ENCODE measurements around the gene TULP3.
"Not testable (repeated sequence)": the region's sequence is repeated elsewhere in the genome, so short reads cannot be mapped to it uniquely, and the experiment has no call there.

Gene TULP3, protein sequence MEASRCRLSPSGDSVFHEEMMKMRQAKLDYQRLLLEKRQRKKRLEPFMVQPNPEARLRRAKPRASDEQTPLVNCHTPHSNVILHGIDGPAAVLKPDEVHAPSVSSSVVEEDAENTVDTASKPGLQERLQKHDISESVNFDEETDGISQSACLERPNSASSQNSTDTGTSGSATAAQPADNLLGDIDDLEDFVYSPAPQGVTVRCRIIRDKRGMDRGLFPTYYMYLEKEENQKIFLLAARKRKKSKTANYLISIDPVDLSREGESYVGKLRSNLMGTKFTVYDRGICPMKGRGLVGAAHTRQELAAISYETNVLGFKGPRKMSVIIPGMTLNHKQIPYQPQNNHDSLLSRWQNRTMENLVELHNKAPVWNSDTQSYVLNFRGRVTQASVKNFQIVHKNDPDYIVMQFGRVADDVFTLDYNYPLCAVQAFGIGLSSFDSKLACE
- 4.1 to 6.4 reads per million in 2 donors for total RNA-seq

DNA sequence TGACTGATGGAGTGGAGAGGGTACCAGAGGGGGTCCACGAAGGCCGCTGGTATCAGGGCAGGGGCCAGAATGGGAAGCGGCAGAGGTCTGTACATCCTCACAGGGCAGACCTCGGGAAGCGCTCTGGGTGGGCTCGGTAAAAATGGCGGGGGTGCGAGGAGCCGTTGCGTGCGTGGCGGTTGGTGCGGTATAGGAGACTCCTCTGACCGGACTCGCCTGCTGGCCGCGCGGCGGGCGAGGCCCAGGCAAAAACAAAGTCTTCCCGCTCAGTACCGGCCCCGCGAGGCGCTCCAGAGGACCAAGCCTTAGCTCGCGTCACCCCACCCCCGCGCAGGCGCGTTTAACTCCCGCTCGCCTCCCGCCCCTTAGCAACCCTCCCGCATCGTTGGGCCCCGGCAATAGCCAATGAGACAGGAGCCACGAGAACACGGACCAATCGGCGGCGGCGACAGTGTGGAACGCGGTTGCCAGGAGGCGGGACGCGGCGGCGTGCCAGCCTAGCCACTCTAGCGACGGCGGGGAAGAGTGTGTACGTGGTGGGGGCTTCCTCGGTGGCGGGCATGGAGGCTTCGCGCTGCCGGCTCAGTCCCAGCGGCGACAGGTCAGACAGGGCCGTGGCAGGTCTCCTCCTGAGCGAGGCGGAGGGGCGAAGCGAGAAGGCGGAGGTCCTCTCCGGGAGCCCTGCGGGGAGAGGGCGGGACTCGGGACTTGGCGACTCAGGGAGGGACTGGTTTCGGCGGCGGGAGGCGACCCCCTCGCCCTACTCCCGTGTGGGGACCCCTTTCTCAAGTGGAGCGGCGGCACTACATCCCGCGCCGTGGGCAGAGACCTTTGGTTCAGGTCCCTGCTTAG, at the start of gene TULP3:
Gene TULP3 (plus strand): TSS at position 504 of the 852 bp plus-strand sequence. CDS start 57 bp downstream, at position 561.
- peak; percentile 97 to 99 (median 98) for DNase-seq

- no peak for DNase-seq
Measured at GRCh38 chr12:2841056-2841650, 49.5 kb upstream of the TULP3 start.

- no peak for DNase-seq
Measured at GRCh38 chr12:2842948-2843347, 47.7 kb upstream of the TULP3 start.

DNA sequence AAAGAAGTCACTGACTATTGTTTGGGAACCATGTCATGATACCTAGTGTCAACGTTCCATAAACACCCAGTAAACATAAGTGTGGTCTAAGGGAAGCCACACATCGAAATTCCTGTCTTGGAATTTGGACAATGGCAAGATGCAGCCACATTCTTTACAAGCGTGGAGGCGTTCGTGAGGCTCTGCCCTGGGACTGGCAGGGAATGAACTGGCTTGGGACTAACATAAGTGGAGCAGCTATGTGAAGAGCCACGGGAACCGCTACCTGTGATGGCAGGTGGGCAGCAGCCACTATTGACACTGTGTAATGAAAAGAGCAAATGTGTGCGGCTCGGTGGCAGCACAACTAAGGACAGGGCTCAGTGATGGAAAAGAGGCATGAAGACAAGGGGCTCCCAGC, 45.9 kb upstream of the TULP3 start:
- DNase-seq = no peak

DNA sequence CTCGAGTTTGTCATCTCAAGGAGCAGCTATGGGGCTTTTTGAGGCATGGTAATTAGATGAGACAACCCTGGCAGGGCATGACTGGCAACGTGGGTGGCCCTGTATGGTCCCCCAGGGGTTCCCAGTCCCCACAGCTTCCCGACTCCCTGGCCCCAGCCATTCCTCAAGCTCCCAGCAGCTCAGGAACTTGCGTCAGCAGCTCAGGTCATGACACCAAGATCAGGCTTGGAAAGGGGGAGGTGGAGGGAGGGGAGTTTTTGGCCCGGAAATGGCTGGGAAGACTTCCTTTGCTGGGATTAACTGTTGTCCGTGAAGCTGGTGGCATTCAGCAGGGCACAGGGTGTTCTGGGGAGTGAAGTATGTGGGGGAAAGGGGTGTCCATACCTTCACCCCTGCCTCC, 45.4 kb upstream of the TULP3 start:
- DNase-seq = no peak

- no peak for DNase-seq
Measured at GRCh38 chr12:2851931-2852330, 38.8 kb upstream of the TULP3 start.

- peak in 4 of 5 experiments; percentile 15 to 36 (median 20) for DNase-seq
Measured at GRCh38 chr12:2853626-2854025, 37.1 kb upstream of the TULP3 start.

GRCh38 chr12:2854669-2855453, 35.8 kb upstream of the TULP3 start:
- no peak for DNase-seq

DNA sequence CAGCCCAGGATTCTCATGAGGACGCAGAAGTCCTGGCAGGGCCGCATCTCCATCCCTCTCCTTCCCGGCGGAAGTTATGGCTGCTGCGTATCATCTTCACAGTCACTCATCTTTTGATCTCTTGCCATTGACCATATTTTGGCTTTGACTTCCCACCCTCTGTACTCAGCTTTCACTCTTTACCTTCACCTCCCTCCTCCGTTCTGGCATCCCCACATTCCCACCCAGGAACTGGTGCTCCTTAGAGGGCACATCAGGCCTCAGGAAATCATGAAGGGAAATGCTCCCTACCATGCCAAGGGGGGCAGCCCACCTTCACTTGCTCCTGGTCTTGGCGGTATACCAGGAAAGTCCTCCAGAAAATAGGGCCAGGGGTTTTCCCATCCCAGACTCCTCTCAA, 35.1 kb upstream of the TULP3 start:
- no peak for DNase-seq

- DNase-seq = no peak
Measured at GRCh38 chr12:2856051-2856450, 34.6 kb upstream of the TULP3 start.

GRCh38 chr12:2857021-2857431, 33.7 kb upstream of the TULP3 start, which contains the start of gene TEX52:
TEX52 (minus strand) TSS chr12:2857039; CDS start chr12:2857026, 13 bp downstream.
- DNase-seq = no peak

- DNase-seq = no peak
Measured at GRCh38 chr12:2857576-2857975, 33.1 kb upstream of the TULP3 start.

DNA sequence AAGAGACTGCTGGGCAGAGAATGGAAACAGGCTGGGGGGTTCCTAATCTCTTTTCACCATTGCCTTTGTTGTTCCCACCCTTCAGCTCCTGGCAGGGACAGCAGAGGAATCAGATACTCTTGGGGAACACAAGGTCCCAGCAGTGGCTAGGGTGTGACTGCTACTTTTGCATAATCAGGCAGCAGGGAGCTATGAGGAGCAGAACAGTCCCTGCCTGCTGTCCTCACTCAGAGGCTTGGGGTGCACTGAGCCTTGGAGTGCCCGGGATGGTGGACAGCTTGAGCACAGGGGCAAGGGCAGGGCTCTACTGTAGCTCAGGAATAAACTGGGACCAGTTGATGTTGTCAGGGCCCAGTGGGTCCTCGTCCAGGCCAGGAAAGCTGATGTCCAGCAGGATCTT, 32.4 kb upstream of the TULP3 start:
- DNase-seq = no peak

- DNase-seq = no peak
Measured at GRCh38 chr12:2858944-2859421, 31.7 kb upstream of the TULP3 start.

GRCh38 chr12:2860170-2860569, 30.5 kb upstream of the TULP3 start:
- no peak for DNase-seq

GRCh38 chr12:2862876-2863275, 27.8 kb upstream of the TULP3 start:
- no peak for DNase-seq

DNA sequence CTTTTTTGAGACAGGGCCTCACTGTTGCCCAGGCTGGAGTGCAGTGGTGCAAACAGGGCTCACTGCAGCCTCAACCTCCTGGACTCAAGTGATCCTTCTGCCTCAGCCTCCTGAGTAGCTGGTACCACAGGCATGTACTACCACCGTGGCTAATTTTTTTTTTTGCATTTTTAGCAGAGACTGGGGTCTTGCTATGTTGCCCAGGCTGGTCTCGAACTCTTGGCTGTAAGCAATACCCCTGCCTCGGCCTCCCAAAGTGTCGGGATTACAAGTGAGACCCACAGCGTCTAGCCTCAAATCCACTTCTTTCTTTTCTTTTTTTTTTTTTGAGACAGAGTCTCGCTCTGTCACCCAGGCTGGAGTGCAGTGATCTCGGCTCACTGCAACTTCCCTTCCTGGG, 27.3 kb upstream of the TULP3 start:
- not testable (repeated sequence) for DNase-seq

DNA sequence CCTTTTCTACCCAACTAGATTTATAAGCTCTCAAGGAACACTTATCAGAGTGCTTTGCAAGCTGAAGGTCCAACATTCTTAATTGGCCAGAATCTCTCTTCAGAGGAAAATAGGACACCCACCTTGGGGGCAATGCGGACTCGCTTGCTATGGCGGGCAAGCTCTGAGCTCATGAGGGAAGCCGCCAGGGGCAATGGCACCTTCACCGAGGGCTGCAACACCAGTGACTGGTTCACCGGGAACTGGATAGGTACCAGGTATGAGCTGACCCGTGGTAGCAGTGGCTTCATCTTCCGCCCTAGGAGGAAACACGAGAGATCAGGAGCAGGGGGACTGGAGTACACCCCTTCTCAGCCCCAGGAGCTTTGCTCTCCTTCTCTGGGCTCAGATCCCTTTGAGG, 26.5 kb upstream of the TULP3 start:
- no peak for DNase-seq

- DNase-seq = not testable (repeated sequence)
Measured at GRCh38 chr12:2868986-2869632, 21.6 kb upstream of the TULP3 start.

DNA sequence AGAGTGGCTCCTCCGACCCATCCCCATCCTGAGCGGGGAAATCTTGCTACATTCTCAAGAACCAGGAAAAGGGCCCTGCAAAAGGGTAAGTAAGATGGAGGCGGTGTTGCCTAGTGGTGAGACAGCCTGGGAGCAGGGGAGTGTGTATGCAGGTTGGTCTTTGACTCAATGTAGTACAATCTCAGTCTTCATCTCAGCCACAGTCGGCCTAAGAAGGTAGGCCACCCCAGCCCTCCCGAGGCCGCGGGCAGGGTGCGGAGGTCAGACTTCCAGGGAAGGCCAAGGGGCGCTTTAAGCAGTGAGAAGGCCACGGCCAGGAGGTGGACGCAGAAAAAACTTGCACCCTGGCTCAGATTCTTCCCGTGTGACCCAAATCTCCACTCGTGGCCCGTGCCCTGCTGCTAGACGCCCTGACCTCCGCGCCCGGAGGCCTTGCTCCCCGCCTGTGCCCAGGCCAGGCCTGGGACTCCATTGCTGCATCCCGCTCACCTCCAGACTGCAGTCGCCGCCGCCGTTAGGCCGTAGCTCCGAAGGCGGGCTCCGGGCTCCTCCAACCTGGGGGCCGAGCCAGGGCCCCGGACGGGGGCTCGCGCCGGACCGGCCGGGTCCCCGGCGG, 14.2 kb upstream of the TULP3 start:
- DNase-seq = peak in 1 of 5 experiments; percentile 70

Data from T-helper 2 cell (primary cell).